LNCaP clone FGC (cell line): ENCODE measurements around the gene LGALS9.
"Not testable (repeated sequence)": the region's sequence is repeated elsewhere in the genome, so short reads cannot be mapped to it uniquely, and the experiment has no call there.

ENCODE experiments used
- DNase-seq: peaks from one replicate; pipeline ENCODE4 v3.0.0-alpha.2; 2011; ENCODE audit warnings: low read depth
- H3K4me3 ChIP-seq: 2 replicates; pipeline ENCODE4 v1.5.1; 2011; ENCODE audit warnings: mild to moderate bottlenecking, low read depth, low read length, control low read depth
- CTCF ChIP-seq: IDR thresholded peaks from 2 replicates; pipeline ENCODE4 v1.5.1; 2012; ENCODE audit warnings: mild to moderate bottlenecking; ENCODE audit not compliant: control insufficient read depth, insufficient read depth; ENCODE audit errors: extremely low read depth

LGALS9 gene

GRCh38 chr17:27664606-27664965 is 33.6 kb downstream of the LGALS9 start:
- H3K4me3 ChIP-seq = no peak overlapping the region
- TF ChIP-seq CTCF = no peak

GRCh38 chr17:27665549-27665948 is 34.6 kb downstream of the LGALS9 start:
- no peak overlapping the region for H3K4me3 ChIP-seq
- TF ChIP-seq CTCF = no peak
- DNase-seq = no peak

More at GRCh38 chr17:27664606-27664965, 33.6 kb downstream of the LGALS9 start:
- DNase-seq = no peak

- DNase-seq, H3K4me3 ChIP-seq: not testable (repeated sequence)
Observed at GRCh38 chr17:27666270-27666669, 35.3 kb downstream of the LGALS9 start.

- DNase-seq = no peak
- TF ChIP-seq CTCF = no peak
- H3K4me3 ChIP-seq = no peak overlapping the region
Observed at GRCh38 chr17:27666831-27667560, 36.0 kb downstream of the LGALS9 start.

DNA sequence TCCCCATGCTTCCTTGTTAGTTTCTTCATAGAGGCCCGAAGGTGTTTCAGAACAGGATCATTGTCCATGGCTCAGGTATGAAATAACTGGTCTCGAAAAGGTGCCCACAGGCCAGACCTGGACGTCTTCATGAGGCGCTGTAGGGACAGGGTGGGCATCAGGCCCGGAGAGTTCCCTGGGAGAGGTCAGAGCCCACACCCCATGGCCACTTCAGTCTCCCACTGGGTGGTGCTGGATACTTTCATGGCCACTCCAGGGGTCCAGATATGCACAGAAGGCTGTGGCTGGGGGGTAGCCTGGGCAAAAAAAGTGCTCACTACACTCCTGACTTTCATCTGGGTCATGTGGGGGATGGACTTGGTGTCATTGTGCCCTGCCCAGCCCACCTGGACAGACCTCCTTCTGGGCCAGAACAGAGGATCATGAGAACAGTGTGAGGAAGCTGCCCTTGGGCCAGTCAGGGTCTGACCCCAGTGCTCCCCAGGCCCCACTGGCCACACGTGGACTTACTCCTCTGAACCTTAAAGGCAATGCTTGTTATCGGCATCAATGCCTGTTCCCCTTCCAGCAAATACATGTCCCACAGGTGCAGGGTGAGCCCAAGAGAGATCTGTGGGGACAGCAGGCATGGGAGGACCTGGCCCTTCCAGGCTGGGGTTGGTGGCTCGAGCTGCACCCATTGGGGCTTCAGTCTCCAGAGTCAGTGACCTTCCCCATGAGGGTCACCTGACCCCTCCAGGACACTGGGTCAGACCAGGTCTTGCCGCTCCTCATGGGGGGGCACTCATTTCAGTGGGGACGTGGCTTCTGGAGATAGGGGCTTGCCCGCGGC is 36.9 kb downstream of the LGALS9 start:
- no peak for DNase-seq
- H3K4me3 ChIP-seq = no peak overlapping the region
- TF ChIP-seq CTCF = no peak

DNA sequence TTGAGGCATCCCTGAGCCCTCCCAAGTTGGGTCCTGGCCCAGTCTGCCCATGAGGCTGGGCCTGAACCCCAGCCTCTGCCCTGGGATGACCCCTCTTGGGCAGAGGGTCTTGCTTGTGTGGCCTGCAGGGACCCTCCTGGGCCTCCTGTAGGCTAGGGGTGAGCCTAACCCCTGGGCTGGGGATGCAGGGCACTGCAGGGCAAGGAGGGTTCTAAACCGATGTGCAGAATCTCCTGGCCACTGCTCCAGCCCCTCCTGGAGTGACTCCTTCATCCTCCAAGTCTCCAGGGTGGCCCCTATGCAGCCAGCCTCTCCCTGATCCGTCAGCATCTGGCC is 37.5 kb downstream of the LGALS9 start:
- DNase-seq = no peak
- H3K4me3 ChIP-seq = no peak overlapping the region
- TF ChIP-seq CTCF = no peak

DNA sequence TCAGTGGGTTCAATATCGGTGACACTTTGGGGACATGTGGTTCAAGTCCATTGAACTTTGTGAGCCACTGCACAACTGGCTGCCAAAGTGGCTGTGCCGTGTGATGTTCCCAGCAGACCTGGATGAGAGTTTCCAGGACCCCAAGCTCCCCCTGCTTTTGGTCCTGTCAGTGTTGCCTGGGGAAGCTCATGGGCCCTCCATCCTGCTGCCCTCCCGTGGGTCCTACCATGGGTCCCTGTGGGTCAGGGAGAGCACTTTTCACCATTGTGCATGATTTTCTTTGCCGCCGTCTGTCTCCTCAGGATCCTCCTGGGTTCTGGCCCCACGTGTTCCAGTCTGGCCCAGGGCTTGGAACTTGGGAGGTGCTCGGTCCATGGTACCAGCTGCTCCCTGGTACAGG is 38.1 kb downstream of the LGALS9 start:
- DNase-seq = no peak
- no peak for TF ChIP-seq CTCF

More for the DNA sequence above, 38.1 kb downstream of the LGALS9 start:
- no peak overlapping the region for H3K4me3 ChIP-seq
